HG02623 (cell line): ENCODE measurements around the gene GMDS.

ENCODE experiments used
- ATAC-seq: cut with Tn5 transposase; IDR thresholded peaks from one replicate; pipeline ENCODE4 v1.9.1; 2021; ENCODE audit warnings: moderate library complexity; ENCODE audit not compliant: unreplicated experiment

Gene GMDS

DNA sequence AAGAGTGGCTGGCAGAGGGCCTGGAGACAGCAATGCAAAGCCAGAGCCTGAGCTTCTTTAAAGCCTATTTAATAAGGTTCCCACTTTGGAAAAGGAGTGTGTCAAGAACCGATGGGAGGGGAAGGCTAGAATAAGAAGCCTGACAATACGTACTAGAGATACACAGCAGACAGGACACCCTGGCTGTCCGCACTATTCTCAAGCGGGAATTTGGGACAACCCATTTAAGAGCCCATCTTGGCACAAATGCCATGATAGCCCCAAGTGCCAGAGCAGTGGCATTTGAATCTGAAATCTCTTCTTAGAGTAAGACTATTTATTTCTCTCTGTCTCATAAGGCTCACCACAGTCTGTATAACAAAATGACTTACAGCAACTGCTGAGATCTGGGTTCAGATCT is 3.1 kb downstream of the GMDS start:
- ATAC-seq = no peak

GRCh38 chr6:2240961-2241360 is 4.4 kb downstream of the GMDS start:
- ATAC-seq = no peak

DNA sequence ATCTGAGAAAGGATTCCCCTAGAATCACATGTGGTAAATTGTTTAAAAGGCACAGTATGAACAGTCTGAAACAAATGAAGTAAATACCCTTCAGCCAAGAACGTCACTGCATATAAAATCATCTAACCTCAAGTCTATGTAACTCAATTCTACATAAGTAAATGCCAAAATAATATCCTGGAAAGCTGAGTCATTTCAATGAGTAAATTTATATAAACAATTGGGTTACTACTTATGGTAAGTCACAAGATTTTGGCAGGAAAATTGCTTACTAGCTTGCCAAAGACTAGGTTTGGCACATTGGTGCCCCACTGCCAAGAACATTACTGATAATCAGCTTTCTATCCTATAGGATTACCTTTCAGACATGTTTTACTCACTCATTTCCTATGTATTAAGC is 8.4 kb downstream of the GMDS start:
- no peak for ATAC-seq

DNA sequence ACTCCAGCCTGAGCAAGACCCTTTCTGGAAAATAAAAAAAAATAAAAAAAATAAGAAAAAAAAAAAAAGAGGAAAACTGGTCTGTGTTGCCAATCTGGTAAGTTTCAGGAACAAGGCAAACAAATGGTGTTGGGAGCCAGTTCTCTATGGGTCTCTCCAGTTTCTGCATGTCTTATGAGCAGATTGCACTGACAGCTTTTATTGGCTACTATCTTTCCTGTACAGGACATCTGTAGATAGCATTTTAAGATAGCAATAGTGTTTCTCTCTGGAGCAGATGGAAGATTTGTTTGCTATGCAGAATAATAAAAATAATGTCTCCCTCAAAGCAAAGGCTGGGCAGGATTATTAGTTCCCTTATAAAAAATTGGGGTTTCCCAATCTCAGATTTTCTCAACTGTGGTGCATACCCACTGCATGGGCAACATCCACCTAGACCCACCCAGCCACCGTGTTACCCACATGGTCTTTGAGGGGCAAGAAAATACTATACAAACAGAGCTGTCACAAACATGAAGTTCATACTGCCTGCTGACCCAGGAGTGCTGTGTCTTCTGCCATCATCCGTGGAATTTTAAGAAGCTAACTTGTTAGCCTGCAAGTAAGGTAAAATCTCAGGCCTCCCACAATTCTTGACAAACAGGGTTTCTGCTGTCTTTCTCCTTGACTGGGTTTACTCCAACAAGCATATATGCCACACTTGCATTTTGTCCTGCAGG is 9.5 kb downstream of the GMDS start:
- ATAC-seq = no peak

- ATAC-seq = peak; percentile 61
These were observed 13.0 kb downstream of the GMDS start for GRCh38 chr6:2232445-2232844.

DNA sequence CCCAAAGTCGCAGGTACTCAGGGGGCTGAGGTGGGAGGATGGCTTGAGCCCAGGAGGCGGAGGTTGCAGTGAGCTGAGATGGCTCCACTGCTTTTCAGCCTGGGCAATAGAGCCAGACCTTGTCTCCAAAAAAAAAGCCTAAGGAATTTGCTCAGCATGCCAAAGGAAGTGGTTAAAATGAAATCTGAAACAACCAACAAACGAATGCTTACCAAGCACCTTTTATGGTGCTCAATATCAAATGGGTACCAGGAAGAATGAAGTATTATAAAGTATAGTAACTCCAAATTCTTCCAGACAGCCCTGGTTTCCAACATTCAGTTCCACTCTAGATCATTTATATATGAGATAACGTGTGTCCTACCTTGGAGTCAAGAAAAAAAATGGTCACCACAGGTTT is 14.0 kb downstream of the GMDS start:
- ATAC-seq = no peak

GRCh38 chr6:2230659-2231277 is 14.6 kb downstream of the GMDS start:
- peak; percentile 39 for ATAC-seq

DNA sequence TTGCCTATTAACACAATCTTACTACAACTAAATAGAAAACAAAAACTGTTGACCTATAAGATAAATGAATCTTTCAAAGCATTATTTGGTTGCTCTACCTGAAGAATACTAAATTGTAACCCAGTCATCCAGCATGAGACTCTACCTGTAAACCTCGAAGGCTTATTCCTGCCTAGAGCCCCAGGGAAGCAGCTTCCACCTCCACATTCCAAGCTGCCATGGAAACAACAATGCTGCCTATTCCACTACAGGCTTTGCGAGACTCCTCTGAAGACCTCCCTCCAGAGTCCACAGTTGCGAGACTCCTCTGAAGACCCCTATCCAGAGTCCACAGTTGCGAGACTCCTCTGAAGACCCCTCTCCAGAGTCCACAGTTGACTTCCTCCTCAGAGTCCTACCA is 15.7 kb downstream of the GMDS start:
- ATAC-seq = no peak

- no peak for ATAC-seq
These were observed 16.4 kb downstream of the GMDS start for GRCh38 chr6:2229039-2229438.

DNA sequence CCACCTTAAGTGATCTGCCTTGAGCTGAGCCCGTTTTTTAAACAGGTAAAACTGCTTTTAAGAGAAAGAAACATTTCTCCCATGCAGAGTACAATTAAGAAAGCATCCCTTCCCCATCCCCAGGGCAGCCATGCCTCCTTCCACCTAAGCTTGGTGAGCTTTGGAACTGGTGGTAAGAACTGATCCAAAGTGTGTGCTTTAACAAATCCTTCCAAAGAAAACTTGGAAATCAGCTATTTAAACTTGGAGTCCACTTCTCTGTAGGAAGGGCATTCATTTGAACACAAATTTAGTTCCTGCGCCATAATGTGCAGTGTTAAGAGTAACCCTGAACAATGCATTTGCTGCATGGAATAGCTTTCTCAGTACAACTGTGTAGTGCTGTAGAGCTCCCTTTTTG is 17.0 kb downstream of the GMDS start:
- ATAC-seq = no peak

- ATAC-seq = no peak
These were observed 18.6 kb downstream of the GMDS start for GRCh38 chr6:2226775-2227174.

- no peak for ATAC-seq
These were observed 19.7 kb downstream of the GMDS start for GRCh38 chr6:2225422-2226392.

GRCh38 chr6:2224847-2225382 is 20.5 kb downstream of the GMDS start:
- no peak for ATAC-seq

DNA sequence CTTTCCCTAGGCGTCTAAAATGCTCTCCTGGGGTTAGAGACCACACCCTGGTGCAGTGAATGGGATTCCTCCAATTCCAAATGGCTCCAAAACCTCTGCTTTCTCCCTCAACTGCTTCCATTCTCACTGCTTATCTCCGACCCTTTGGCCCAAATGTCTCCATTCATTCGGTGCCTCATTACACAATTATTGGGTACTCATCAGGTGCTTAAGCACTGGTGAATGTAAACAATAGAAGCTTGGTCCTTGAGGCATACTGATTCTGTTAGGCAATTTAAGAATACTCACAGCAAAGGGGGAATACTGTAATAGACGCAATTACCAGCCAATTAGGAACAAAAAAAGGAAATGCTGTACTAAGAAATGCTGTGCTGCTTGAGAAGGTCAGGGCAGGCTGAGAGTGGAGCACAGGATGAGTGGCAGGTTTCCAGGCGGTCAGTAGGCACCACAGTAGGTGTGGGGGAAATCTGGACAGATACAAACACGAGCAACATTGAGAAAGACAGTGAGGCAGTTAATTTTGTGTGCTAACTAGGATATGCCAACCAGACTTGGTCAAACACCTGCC is 23.0 kb downstream of the GMDS start:
- no peak for ATAC-seq

DNA sequence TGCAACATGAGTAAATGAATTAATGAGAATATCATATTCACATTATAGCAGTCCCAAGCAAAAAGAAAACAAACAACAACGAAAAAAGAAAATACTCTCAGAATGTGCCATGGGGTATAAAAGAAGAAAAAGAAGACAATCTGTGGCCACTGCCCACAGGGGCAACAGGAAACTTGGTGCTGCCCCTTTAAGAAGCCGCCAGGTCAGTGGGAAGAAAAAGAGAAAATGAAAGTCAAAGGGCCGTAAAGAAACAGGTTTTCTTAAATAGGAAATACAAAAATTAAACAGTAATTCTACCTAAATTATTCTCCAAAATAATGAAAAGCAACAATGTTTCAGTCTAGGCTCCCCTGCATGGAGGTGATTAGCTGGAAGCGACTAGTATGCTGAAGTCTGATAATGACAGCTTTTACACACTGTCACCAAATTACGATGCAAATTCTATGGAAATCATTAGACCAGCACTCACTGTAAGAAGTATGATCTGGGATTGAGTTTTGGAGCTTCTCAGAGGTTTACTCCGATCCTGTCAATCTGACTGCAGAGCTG is 23.6 kb downstream of the GMDS start:
- no peak for ATAC-seq

GRCh38 chr6:2220154-2220553 is 25.3 kb downstream of the GMDS start:
- ATAC-seq = no peak

GRCh38 chr6:2218866-2219265 is 26.5 kb downstream of the GMDS start:
- no peak for ATAC-seq

- no peak for ATAC-seq
These were observed 28.5 kb downstream of the GMDS start for GRCh38 chr6:2216794-2217383.

GRCh38 chr6:2215342-2215741 is 30.1 kb downstream of the GMDS start:
- ATAC-seq = no peak

- ATAC-seq = no peak
These were observed 32.3 kb downstream of the GMDS start for GRCh38 chr6:2213086-2213485.
